Measurements from ENCODE around the gene TRABD2B.

TRABD2B gene

DNA sequence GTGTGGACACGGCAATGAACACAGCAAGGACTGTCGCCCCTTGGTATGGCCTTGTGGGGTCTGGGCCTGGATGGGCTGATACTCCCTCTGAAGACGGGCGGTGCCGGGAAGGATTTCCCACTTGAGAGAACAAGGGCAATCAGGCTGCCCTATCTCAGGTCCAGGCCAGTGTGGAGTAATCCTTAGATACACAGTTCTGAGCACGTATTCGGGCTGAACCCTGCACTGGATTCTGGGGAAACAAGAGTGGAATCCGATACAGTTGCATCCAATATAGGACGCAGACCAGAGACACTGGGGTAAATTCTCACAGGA is 177.7 kb downstream of the TRABD2B start:
- Histone ChIP-seq H3K9me2 (replicated peaks; ENCODE audit: insufficient read depth, low read length) (no peaks in the 10 kb centered on the region), H3K36me3 (ENCODE audit: low read length) (no peaks in the 10 kb centered on the region), H3K27me3 (ENCODE audit: low read length) (no peaks in the 10 kb centered on the region), H3K4me3 (ENCODE audit: insufficient read depth, low read length, poor library complexity, severe bottlenecking) (no peak overlapping the region), H2AFZ (ENCODE audit: low read depth, low read length, severe bottlenecking) (no peak overlapping the region), H4K20me1 (ENCODE audit: low read depth, low read length) (no peaks in the 10 kb centered on the region), H3F3A (ENCODE audit: insufficient read depth) (no peaks in the 10 kb centered on the region), H3K27ac (ENCODE audit: low read depth, low read length) (no peak overlapping the region), H3K4me2 (ENCODE audit: low read depth, low read length, poor library complexity, severe bottlenecking) (no peak overlapping the region), H3K9ac (ENCODE audit: low read length) (no peak overlapping the region), H3K9me3 (ENCODE audit: insufficient read depth, low read length) (no peaks in the 10 kb centered on the region), H3K79me2 (ENCODE audit: insufficient read depth, low read length) (no peaks in the 10 kb centered on the region)
- no peak for TF ChIP-seq EZH2phosphoT487 (conservative IDR thresholded peaks at IDR 0.05; ENCODE audit: low read length)
- TF ChIP-seq, protein P1, sequence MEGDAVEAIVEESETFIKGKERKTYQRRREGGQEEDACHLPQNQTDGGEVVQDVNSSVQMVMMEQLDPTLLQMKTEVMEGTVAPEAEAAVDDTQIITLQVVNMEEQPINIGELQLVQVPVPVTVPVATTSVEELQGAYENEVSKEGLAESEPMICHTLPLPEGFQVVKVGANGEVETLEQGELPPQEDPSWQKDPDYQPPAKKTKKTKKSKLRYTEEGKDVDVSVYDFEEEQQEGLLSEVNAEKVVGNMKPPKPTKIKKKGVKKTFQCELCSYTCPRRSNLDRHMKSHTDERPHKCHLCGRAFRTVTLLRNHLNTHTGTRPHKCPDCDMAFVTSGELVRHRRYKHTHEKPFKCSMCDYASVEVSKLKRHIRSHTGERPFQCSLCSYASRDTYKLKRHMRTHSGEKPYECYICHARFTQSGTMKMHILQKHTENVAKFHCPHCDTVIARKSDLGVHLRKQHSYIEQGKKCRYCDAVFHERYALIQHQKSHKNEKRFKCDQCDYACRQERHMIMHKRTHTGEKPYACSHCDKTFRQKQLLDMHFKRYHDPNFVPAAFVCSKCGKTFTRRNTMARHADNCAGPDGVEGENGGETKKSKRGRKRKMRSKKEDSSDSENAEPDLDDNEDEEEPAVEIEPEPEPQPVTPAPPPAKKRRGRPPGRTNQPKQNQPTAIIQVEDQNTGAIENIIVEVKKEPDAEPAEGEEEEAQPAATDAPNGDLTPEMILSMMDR (IDR thresholded peaks at IDR 0.05; ENCODE audit: insufficient read depth, low read length, poor library complexity, severe bottlenecking): no peak

DNA sequence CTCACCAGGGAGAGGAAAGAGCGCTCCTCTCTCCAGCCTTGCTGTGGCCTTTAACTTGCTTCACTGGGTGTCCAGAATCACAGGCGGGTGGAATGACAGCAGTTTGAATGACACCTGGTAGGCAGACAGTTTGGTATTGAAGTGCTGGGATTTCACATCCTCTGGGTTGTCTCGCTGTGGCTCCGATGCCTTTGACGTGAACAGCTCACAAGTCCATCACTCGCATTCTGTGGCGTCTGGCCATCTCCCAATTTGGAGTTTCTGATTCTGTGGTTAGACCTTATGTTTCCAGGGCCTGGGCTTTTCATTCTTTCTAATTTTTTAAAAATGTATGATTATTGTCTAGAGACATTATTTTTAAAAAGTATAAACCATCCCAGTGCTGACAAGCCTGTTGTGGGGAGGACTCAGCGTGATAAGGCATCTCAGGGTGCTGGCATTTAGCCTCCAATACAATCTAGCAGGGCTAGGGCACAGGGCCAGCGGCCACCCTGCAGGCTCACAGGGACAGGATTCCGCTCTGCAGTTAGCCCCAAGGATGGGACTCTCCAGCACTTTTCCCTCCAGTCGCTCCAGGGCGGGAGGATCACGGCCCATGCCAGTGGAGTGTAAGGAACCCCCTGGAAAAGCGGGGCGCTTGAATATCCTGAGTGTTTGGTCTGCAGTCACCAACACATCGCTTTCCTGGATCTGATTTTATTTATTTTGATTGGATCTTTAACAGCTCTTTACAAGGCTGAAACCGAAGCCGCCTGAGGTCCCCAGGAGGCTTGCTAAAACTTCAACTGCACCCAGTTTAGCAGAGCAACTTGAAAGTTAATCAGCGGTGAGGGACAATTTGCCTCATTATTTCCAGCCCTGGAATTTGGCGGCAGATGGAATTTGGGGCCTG is 178.3 kb downstream of the TRABD2B start:
- H3K79me2 ChIP-seq (ENCODE audit: insufficient read depth, low read length): no peaks in the 10 kb centered on the region
- no peak overlapping the region for H3K4me3 ChIP-seq (ENCODE audit: insufficient read depth, low read length, poor library complexity, severe bottlenecking)
- H3K4me2 ChIP-seq (ENCODE audit: low read depth, low read length, poor library complexity, severe bottlenecking): no peak overlapping the region
- H4K20me1 ChIP-seq (ENCODE audit: low read depth, low read length): no peaks in the 10 kb centered on the region
- H2AFZ ChIP-seq (ENCODE audit: low read depth, low read length, severe bottlenecking): no peak overlapping the region
- H3K36me3 ChIP-seq (ENCODE audit: low read length): no peaks in the 10 kb centered on the region
- H3K9ac ChIP-seq (ENCODE audit: low read length): no peak overlapping the region
- no peaks in the 10 kb centered on the region for H3K27me3 ChIP-seq (ENCODE audit: low read length)
- H3K27ac ChIP-seq (ENCODE audit: low read depth, low read length): no peak overlapping the region
- no peaks in the 10 kb centered on the region for H3K9me3 ChIP-seq (ENCODE audit: insufficient read depth, low read length)
- TF ChIP-seq, protein P1 (IDR thresholded peaks at IDR 0.05; ENCODE audit: insufficient read depth, low read length, poor library complexity, severe bottlenecking): no peak
- TF ChIP-seq EZH2phosphoT487 (conservative IDR thresholded peaks at IDR 0.05; ENCODE audit: low read length): no peak
- H3K9me2 ChIP-seq (replicated peaks; ENCODE audit: insufficient read depth, low read length): no peaks in the 10 kb centered on the region
- H3F3A ChIP-seq (ENCODE audit: insufficient read depth): no peaks in the 10 kb centered on the region

DNA sequence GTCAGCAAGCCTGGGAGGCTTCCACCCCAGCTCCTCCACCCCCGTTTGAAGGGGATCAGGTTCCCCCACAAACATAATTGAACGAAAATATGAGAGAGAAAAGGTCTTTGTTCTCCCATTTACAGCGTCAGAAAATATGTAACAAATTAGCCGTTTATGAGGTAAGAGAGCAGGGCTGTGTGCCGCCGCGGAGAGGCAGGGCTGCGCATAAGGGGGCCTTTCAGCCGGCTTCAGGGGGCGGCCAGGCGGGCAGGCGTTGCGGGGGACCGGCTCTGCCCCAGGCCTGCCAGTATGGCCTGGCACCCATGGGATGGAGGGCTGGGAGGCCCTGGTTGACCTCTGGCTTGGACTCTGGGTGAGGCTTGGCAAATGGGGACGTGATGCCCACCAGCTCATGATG is 179.3 kb downstream of the TRABD2B start:
- TF ChIP-seq, protein P1 (IDR thresholded peaks at IDR 0.05; ENCODE audit: insufficient read depth, low read length, poor library complexity, severe bottlenecking): no peak
- TF ChIP-seq EZH2phosphoT487 (conservative IDR thresholded peaks at IDR 0.05; ENCODE audit: low read length): no peak
- H4K20me1 ChIP-seq (ENCODE audit: low read depth, low read length): no peaks in the 10 kb centered on the region
- no peak overlapping the region for H3K9ac ChIP-seq (ENCODE audit: low read length)
- H3K9me3 ChIP-seq (ENCODE audit: insufficient read depth, low read length): no peaks in the 10 kb centered on the region
- H3K27ac ChIP-seq (ENCODE audit: low read depth, low read length): no peak overlapping the region
- no peaks in the 10 kb centered on the region for H3F3A ChIP-seq (ENCODE audit: insufficient read depth)
- H3K4me2 ChIP-seq (ENCODE audit: low read depth, low read length, poor library complexity, severe bottlenecking): no peak overlapping the region
- no peaks in the 10 kb centered on the region for H3K9me2 ChIP-seq (replicated peaks; ENCODE audit: insufficient read depth, low read length)
- no peaks in the 10 kb centered on the region for H3K36me3 ChIP-seq (ENCODE audit: low read length)
- no peak overlapping the region for H3K4me3 ChIP-seq (ENCODE audit: insufficient read depth, low read length, poor library complexity, severe bottlenecking)
- no peak overlapping the region for H2AFZ ChIP-seq (ENCODE audit: low read depth, low read length, severe bottlenecking)
- H3K79me2 ChIP-seq (ENCODE audit: insufficient read depth, low read length): no peaks in the 10 kb centered on the region
- no peaks in the 10 kb centered on the region for H3K27me3 ChIP-seq (ENCODE audit: low read length)
